ENCODE results near the gene KDM5B. TPM values are rescaled to one million over a fixed set of nuclear protein-coding genes. Genes with fewer than 3 reads are reported as not detected.
A peak's percentile ranks its signal among the peaks of the same experiment; 100 is the strongest.

The KDM5B gene
- total RNA-seq, result 108 and 165 TPM in 2 replicates
- polyA plus RNA-seq, result 141 and 210 TPM in 2 replicates

- no peaks in the 10 kb centered on the region for H3K27me3 ChIP-seq
- peak within 1 kb of the TSS; percentile 90 for H3K27ac ChIP-seq
- peak within 1 kb of the TSS; percentile 93 for H3K4me3 ChIP-seq
- H3K9me3 ChIP-seq (ENCODE audit: low read depth), result no peaks in the 10 kb centered on the region
- no peaks in the 10 kb centered on the region for H3K36me3 ChIP-seq
- peak; percentile 79 to 89 for DNase-seq (ENCODE audit: low read depth in 1 of 2, low spot score in 1 of 2)
- H3K4me1 ChIP-seq (ENCODE audit: low read depth), result peaks cover 27% of the 10 kb centered on the region
- TF ChIP-seq CTCF (IDR thresholded peaks at IDR 0.05; ENCODE audit: low read depth, low read length), result no peak
Observed at GRCh38 chr1:202807926-202808757, at the start of gene KDM5B. Gene KDM5B, minus strand, starts transcription at chr1:202808421. Its CDS starts 116 bp downstream, at chr1:202808305.

DNA sequence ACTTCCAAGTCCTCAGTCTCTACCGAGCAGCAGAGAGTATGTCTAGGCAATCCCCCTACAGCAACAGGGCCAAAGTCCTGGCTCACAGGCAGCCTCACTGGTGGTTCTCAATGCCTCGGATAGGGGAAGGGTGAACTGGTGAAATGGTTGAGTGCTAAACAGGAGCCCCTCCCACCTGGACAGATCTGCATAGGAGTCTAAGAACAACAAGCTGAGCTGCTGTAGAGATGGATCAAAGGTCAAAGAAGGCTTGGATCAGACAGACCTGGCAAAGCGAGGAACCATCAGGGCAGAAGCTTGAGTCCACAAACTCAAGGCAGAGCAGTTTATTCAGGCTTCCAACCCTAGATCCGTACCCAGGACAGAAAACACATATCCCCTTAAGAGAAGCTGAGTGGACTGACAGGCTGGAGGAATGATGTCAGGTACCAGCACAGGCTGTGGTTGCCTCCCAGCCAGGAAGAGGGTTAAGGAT, 49.0 kb upstream of the KDM5B start:
- no peaks in the 10 kb centered on the region for H3K27me3 ChIP-seq
- no peak for TF ChIP-seq CTCF (IDR thresholded peaks at IDR 0.05; ENCODE audit: low read depth, low read length)
- peaks cover 2% of the 10 kb centered on the region for H3K4me1 ChIP-seq (ENCODE audit: low read depth)
- H3K9me3 ChIP-seq (ENCODE audit: low read depth), result no peaks in the 10 kb centered on the region
- no peaks in the 10 kb centered on the region for H3K36me3 ChIP-seq
- no peak overlapping the region for H3K27ac ChIP-seq
- H3K4me3 ChIP-seq, result no peak overlapping the region
- DNase-seq (ENCODE audit: low read depth in 1 of 2, low spot score in 1 of 2), result no peak

- DNase-seq (ENCODE audit: low read depth in 1 of 2, low spot score in 1 of 2), result no peak
- Histone ChIP-seq H3K27me3 (no peaks in the 10 kb centered on the region), H3K36me3 (no peaks in the 10 kb centered on the region), H3K9me3 (ENCODE audit: low read depth) (no peaks in the 10 kb centered on the region), H3K4me1 (ENCODE audit: low read depth) (no peaks in the 10 kb centered on the region), H3K4me3 (no peak overlapping the region), H3K27ac (no peak overlapping the region)
- TF ChIP-seq CTCF (IDR thresholded peaks at IDR 0.05; ENCODE audit: low read depth, low read length), result no peak
Observed at GRCh38 chr1:202856014-202856413, 47.8 kb upstream of the KDM5B start.

- no peak for DNase-seq (ENCODE audit: low read depth in 1 of 2, low spot score in 1 of 2)
- Histone ChIP-seq H3K9me3 (ENCODE audit: low read depth) (no peaks in the 10 kb centered on the region), H3K27me3 (no peaks in the 10 kb centered on the region), H3K27ac (no peak overlapping the region), H3K36me3 (no peaks in the 10 kb centered on the region), H3K4me1 (ENCODE audit: low read depth) (no peaks in the 10 kb centered on the region), H3K4me3 (no peak overlapping the region)
- TF ChIP-seq CTCF (IDR thresholded peaks at IDR 0.05; ENCODE audit: low read depth, low read length), result no peak
Observed at GRCh38 chr1:202854787-202855186, 46.6 kb upstream of the KDM5B start.

DNA sequence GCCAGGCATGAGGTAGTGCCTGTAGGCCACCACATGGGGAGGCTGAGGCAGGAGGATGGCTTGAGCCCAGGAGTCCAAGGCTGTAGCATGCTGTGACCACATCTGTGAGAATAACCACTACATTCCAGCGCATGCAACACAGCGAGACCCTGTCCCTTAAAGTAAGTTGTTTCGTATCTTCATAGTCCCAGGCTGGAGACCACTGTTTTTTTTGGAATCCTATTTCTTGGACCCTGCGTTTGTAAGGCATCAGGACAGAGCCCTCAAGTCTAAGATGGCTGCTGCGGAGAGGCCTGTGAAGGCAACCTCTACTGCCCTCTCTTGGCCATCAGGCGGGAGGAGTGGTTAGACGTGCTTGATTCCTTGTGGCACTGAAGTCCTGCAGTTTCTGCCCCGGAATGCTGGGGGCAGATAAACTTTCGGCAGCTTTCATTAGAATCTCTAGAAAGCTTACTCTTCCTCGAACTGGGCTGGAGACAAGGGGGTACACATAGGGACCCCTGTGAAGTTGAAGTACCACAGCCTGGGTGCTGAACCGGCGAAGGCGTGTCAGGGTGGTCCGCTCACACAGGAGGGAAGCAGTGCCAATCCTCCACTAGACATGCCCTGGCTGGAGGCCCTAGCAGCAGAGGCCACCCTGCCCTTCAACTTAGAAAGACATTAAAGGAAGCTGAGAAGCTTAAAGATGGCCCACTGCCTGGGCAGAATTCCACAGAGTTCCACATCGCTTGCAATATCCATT, 44.1 kb upstream of the KDM5B start:
- no peaks in the 10 kb centered on the region for H3K4me1 ChIP-seq (ENCODE audit: low read depth)
- H3K9me3 ChIP-seq (ENCODE audit: low read depth), result no peaks in the 10 kb centered on the region
- peak; percentile 68 to 80 for DNase-seq (ENCODE audit: low read depth in 1 of 2, low spot score in 1 of 2)
- peak; percentile 72 for TF ChIP-seq CTCF (IDR thresholded peaks at IDR 0.05; ENCODE audit: low read depth, low read length)
- H3K4me3 ChIP-seq, result no peak overlapping the region
- H3K27ac ChIP-seq, result no peak overlapping the region
- no peaks in the 10 kb centered on the region for H3K36me3 ChIP-seq
- H3K27me3 ChIP-seq, result no peaks in the 10 kb centered on the region
